ENCODE data around the gene SLFN12.

GRCh38 chr17:35373534-35373983, 58.7 kb downstream of the SLFN12 start, which contains the start of gene SLFN11:
- TF ChIP-seq CTCF (conservative IDR thresholded peaks at IDR 0.05 in 1 of 2, IDR thresholded peaks at IDR 0.05 in 1 of 2; ENCODE audit: low read depth in 1 of 2, low read length in 2 of 2) (no peak), EZH2 (IDR thresholded peaks at IDR 0.05; ENCODE audit: low read length, missing control alignments) (no peak)
